Hematopoietic multipotent progenitor cell treated with erythropoietin and hydrocortisone succinate and interleukin-3 and kit ligand, for 4 days (in vitro differentiated cells): ENCODE measurements around the gene SCCPDH.

ENCODE experiments used
- DNase-seq: peaks from one replicate; pipeline ENCODE4 v3.0.0-alpha.2; 2015

SCCPDH gene

GRCh38 chr1:246786606-246787238 lies 62.5 kb downstream of the SCCPDH start:
- no peak for DNase-seq

- no peak for DNase-seq
Observed at GRCh38 chr1:246787781-246788513, 63.7 kb downstream of the SCCPDH start.

GRCh38 chr1:246788895-246789338 lies 64.7 kb downstream of the SCCPDH start:
- DNase-seq: peak; percentile 28

GRCh38 chr1:246789454-246790339 lies 65.5 kb downstream of the SCCPDH start:
- no peak for DNase-seq

- DNase-seq: no peak
Observed at GRCh38 chr1:246790364-246790763, 66.2 kb downstream of the SCCPDH start.

- no peak for DNase-seq
Observed at GRCh38 chr1:246790833-246791232, 66.6 kb downstream of the SCCPDH start.

- DNase-seq: no peak
Observed at GRCh38 chr1:246791303-246791918, 67.2 kb downstream of the SCCPDH start.

GRCh38 chr1:246792603-246793002 lies 68.4 kb downstream of the SCCPDH start:
- DNase-seq: no peak

- DNase-seq: no peak
Observed at GRCh38 chr1:246793356-246793896, 69.2 kb downstream of the SCCPDH start.

- no peak for DNase-seq
Observed at GRCh38 chr1:246794048-246794827, 70.0 kb downstream of the SCCPDH start.

- DNase-seq: peak; percentile 64
Observed at GRCh38 chr1:246794828-246795671, 70.8 kb downstream of the SCCPDH start.

- no peak for DNase-seq
Observed at GRCh38 chr1:246795906-246796694, 71.9 kb downstream of the SCCPDH start.

- DNase-seq: no peak
Observed at GRCh38 chr1:246797157-246797556, 72.9 kb downstream of the SCCPDH start.

GRCh38 chr1:246797597-246797996 lies 73.4 kb downstream of the SCCPDH start:
- no peak for DNase-seq

- DNase-seq: no peak
Observed at GRCh38 chr1:246798107-246798506, 73.9 kb downstream of the SCCPDH start.

GRCh38 chr1:246798606-246799496 lies 74.6 kb downstream of the SCCPDH start:
- no peak for DNase-seq

GRCh38 chr1:246800356-246800755 lies 76.1 kb downstream of the SCCPDH start:
- no peak for DNase-seq

- DNase-seq: no peak
Observed at GRCh38 chr1:246800756-246801155, 76.5 kb downstream of the SCCPDH start.
